Activated gamma-delta T cell treated with Interleukin-2 at 50 U/mL for 16 hours (primary cell): ENCODE measurements around the gene POLR3B.
"Not testable (repeated sequence)": the region's sequence is repeated elsewhere in the genome, so short reads cannot be mapped to it uniquely, and the experiment has no call there.

Source experiments
- DNase-seq: peaks from one replicate; pipeline ENCODE4 v3.0.0-alpha.2; 2020

Gene POLR3B

GRCh38 chr12:106357549-106358395, at the start of gene POLR3B:
Gene POLR3B (plus strand): TSS chr12:106357748. CDS start chr12:106357880, 132 bp downstream.
- DNase-seq = peak; percentile 95

DNA sequence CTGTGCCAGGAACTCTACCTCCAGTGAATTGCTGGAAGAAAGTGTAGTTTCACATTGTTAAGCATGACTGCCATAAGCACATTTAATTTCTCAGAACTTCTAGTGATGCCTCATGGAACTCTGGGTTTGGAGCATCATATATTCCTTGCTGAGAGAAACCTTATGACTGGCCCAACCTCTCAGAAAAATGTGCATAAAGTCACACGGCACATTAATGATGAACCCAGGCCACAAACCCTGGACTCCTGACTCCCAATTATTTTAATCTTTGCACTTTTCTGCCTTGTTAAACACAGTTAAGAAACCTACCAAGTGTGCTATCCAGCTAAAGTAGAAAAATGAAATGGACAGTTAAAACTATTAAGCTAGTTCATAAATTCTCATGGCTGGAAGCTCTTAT, 49.4 kb upstream of the POLR3B start:
- no peak for DNase-seq

DNA sequence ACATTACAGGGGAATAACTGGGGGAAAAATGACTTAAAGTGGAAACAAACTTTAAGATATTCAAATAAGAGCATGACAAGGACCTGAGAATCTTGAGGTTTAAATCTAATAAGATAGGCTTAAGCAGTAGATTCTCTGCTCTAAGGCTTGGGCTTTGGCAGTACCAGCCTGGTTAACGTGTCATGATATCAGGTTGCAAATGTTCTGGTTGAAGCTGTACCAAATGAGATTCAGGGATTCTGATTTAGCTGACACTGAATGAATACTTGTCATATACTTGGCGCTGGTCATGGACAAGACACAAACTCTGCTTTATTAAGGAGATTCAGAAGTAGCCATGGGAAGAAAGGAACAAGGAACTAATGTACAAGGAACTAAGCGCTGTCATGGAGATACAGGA, 48.9 kb upstream of the POLR3B start:
- no peak for DNase-seq

DNA sequence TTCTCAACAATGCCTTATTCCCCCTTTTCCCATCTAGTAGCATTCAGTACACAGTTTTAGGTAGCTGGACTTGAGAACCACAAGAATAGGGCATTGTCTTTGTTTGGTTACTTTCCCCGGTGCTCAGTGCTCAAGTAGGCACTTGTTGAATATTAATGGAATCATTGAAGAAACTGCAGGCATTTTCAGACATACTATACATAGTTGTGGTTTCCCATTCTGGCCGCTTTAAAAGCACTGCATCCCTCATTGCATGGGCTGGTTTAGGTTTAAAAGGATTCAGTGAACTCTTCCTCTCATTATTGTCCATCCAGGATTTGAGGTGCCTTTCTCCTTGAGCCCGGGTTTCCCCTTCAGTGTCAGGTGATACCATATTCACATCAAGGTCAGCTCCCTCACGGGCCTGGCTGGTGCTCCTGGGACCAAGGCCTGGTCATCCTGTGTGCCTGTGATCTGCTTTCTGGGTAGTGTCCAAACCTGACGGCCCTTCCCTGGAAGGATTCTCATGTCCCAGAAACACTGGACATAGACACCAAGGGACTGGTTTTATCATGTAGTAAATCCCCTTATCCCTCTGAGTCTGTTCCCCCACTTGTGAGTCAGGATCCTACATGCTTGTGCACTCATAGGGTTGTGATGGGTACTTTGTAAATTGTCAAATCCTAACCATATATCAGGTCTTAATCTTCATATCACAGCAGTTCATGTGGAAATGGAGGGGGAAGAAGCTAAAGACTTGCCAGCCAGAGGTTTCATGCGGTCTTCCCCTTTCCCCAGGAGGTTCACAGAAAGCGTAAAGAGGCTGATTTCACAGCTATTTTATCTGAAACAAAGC, 47.7 kb upstream of the POLR3B start:
- no peak for DNase-seq

DNA sequence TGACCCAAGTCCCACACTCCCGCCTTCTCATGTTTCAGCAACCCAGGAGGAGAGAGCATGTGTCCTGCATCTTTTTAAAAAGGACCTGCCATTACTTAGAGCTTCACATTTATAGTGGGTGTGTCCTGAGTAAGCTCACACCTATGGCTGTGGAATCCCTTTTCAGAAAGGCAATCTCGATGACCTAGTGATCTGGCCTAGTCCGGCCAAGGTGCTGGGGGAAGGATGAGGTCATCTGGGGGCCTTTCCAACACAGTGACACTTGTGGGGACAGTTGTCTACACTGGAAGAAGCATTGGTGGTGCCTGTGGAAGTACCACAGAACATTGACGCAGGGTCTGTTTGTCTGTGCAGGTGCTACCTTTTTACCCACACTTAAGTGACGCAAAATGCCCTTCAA, 46.9 kb upstream of the POLR3B start:
- no peak for DNase-seq

GRCh38 chr12:106311139-106311538, 46.4 kb upstream of the POLR3B start:
- DNase-seq = no peak

DNA sequence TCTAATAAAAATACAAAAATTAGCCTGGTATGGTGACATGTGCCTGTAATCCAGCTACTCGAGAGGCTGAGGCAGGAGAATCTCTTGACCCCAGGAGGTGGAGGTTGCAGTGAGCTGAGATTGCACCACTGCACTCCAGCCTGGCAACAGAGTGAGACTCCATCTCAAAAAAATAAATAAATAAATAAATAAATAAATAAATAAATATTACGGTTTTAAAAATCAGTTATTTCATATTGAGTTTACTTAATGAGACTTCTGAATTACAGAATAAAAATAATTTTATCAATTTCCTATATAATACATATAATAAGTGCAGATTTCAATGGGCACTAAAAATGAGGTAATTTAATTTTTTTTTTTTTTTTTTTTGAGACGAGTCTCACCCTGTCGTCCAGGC, 44.1 kb upstream of the POLR3B start:
- DNase-seq = not testable (repeated sequence)

DNA sequence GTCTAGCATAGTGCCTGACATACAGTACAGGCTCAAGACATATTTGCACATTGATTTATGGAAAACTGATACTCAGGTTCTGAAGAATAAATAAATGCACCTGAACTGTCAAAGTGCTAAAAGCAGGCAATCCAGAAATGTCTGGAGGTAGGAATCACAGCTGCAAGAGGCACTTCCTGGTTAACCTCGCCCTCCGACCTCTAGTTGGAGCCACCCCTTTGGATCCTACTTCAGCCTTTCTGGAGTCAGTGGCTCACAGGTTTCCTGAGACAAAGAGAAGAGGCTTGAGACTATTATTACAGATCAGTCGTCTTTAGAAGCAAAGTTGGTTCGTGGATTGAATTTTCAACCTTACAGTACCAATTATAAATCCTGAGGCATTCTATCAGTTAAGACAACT, 42.0 kb upstream of the POLR3B start:
- no peak for DNase-seq

GRCh38 chr12:106317406-106318082, 40.0 kb upstream of the POLR3B start:
- DNase-seq = no peak

DNA sequence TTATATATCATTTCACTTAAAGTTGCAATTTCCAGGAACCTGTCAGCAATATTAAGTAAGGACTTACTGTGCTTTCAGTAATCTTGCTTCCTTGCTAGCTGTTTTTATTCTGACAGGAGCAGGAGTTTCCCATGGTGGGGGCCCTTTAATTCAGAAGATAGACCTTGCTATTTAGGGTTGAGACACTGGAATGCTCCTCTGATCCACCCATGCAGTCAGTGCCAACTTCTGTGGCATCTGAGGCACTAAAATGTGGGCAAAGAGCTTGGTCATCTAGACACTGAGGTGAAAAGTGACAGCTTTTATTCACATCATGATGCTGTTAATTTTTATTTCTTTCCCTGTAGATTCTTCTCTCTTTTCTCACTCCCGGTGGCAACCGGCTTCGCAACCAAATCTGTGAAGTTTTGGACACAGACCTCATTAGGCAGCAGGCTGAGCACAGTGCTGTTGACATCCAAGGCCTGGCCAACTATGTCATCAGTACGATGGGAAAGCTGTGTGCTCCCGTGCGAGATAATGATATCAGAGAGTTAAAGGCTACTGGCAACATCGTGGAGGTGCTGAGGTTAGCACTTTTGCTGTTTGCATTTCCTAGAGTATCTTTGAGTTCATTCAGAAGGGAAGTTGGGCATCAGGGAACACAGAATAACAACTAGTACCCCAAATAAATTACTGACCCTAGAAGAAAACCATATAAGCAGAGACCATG, 36.3 kb upstream of the POLR3B start:
- no peak for DNase-seq

DNA sequence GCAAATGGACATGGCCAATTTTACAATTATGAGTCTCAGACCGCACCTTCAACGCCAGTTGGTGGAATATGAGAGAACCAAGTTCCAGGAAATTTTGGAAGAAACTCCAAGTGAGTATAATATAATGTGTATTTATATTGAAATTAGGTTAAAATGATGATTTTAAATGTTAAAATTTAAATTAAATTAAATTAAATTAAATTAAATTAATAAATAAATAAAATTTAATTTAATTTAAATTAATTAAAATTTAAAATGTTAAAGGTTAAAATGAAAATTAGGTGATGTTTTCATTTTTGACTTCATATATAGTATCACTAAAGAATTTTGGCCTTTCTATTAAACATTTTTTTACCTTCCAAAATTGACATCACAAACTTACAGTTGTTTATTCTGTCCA, 34.0 kb upstream of the POLR3B start:
- DNase-seq = no peak

- DNase-seq = no peak
Measured at GRCh38 chr12:106327309-106327869, 30.2 kb upstream of the POLR3B start.

DNA sequence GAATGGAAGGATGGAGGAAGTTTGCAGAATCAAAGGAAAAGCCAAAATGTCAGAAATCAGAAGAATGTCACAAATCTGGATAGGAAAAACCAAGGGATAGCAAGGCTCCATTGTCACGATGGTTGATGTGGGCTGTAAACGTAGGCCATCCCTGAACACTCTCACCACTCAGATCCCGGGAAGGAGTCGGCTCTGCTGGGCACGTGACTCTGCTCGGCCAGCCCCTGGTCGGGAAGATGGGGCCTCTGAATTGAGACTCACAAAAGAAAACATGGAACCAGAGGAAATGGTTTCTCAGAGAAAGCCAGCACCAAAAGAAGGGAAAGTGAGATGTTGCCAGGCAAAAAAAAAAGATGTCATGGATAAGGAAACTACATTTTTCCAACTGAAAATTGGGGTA, 28.8 kb upstream of the POLR3B start:
- no peak for DNase-seq

DNA sequence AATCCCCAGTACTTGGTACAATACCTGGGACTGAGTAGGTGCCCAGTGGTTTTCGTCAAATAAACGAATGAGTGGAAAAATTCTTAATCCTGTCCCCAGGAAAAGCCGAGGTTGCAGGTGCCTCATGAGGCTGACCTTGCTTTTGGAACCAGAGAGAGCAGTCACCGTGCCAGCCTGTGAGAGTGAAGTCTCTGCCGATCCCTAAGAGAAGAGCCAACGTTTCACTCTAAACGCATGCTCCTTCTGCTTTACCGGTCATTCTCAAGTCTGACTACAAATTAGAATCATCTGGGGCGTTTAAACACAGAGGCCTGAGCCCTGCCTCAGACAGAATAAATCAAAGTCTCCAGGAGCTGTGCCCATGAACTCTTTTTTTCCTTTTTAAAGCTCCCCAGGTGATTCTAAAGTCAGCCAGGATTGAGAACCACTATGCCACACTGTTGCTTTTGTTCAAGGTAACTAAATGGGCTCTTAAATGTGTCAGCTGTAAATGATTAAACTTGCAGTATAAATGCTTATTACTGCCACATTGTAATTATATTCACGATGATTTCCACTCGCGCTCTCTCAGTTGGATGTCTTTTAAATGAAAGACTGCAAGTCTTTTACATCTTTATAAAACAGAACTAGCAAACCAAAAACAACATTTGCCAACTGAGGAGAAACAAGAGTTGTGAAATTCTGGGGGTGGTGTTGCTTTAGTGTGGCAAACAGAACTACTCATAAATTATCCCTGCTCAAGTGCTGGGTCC, 28.1 kb upstream of the POLR3B start:
- DNase-seq = no peak

DNA sequence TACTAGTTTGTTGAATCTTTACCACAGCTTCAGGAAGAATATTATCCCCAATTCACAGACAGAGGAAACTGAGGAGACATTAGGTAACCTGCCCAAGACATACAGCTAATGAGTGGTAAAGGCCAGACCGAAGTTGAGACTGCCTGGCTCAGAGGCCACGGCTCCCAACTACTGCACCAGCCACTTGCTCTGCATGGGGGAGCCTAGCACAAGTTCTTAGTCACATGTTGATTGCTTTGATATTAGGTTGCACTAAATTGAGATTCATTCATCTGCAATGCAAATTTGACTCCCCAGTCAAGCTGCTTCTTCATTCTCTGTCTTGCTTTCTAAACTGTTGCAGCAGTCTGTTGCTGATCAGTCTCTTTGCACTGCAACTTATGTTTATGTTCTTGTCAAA, 25.9 kb upstream of the POLR3B start:
- no peak for DNase-seq

GRCh38 chr12:106332536-106332935, 25.0 kb upstream of the POLR3B start:
- DNase-seq = no peak

DNA sequence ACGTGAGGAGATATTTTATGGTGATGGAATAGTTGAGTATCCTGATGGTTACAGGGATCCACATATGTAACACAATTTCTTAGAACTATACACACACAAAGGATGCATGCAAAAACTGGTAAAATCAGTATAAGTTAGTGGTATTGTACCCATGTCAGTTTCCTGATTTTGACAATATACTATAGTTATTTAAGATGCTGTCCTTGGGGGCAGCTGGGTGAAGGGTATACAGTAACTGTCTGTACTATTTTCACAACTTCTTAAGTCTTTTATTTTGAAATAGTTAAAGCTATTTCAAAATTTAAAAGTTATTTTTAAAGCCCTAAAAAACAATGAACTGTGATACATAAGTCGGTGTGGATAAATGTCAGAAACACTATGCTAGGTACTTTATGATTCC, 24.5 kb upstream of the POLR3B start:
- DNase-seq = no peak

- no peak for DNase-seq
Measured at GRCh38 chr12:106333756-106334155, 23.8 kb upstream of the POLR3B start.

DNA sequence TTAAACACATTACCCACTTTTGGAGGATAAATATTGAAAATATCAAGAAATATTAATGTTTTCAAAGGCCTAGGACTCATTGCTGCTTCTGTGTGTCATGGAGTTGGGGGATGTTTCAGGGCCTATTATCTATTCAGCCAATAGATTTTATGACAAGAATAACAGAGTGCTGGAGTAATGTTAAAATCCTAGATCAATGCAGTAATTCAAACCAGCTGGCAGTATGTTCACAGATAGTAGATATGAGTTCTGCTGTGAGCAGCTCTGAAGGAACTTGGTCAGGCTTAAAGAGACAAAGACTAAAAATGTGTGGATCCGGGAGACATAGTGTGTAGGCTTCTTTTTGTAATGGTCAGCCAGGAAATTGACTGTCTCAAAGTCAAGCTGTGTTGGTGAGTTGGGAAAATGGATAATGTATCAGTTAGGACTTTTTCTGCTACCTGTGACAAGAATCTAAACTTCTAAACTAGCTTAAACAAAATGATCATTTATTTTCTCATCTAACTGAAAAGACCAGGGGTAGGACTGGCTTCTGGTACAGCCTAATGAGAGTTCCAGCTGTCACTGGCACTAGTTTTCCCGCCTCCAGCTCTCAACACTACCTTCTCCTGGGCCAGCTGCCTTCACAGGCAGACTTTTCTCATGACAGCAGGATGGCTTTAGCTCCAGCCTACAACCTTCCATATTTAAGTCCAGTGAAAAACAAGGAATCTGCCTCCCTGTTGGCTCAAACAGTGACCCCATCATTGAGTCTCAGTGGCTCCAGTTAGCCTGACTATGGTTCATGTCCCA, 16.3 kb upstream of the POLR3B start:
- no peak for DNase-seq

DNA sequence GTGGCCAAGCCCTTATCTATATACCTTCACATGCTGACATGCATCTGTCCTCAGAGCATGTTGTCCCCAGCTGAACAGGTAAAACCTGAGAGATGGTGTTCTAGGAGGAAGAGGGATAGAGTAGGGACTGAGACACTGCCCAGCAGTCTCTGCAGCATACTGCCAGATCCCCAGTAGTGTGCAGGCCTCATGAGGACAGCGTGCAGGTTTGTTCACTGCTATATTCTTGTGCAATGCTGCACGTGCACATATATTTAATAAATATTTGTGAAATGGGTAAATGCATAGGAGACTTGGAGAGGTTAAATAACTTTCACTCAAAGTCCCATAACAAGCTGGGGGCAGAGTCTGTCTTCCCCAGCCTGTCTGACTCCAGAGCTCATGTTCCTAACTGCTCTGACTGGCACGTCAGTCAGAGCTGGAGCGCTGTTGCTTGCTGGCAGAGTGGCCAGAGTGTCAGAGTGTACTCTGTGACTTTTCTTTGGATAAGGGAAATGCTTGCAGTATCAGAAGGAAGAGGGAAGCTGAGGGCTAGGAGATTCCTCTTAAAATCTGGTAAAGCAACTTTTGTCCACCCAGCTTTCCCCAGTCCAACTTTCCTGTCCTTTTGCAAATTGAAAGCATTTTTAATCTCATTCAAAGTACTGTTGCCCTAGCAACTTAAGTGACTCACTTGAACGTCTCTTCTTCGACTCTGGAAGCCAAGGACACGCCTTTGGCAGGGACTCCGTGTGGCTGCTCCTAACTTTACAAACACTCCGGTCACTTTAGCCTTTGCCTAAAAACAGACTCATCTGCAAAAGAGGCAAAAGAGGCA, 14.9 kb upstream of the POLR3B start:
- no peak for DNase-seq
